Measurements from ENCODE around the gene PRR18.
"Not testable (repeated sequence)": the region's sequence is repeated elsewhere in the genome, so short reads cannot be mapped to it uniquely, and the experiment has no call there.

PRR18 gene

GRCh38 chr6:166308033-166308768 is at the start of gene PRR18:
TSS of gene PRR18 (minus strand) at chr6:166308392. CDS start at chr6:166308142, 250 bp downstream.
- no peak for DNase-seq

- DNase-seq = no peak
Observed at GRCh38 chr6:166355552-166355951, 47.4 kb upstream of the PRR18 start.

GRCh38 chr6:166354965-166355364 is 46.8 kb upstream of the PRR18 start:
- no peak for DNase-seq

- DNase-seq = no peak
Observed at GRCh38 chr6:166354143-166354542, 46.0 kb upstream of the PRR18 start.

GRCh38 chr6:166353507-166353906 is 45.3 kb upstream of the PRR18 start:
- no peak for DNase-seq

GRCh38 chr6:166352923-166353322 is 44.7 kb upstream of the PRR18 start:
- no peak for DNase-seq

GRCh38 chr6:166351715-166352285 is 43.6 kb upstream of the PRR18 start:
- no peak for DNase-seq

- no peak for DNase-seq
Observed at GRCh38 chr6:166348305-166348949, 40.2 kb upstream of the PRR18 start.

GRCh38 chr6:166346965-166347364 is 38.8 kb upstream of the PRR18 start:
- DNase-seq = no peak

- no peak for DNase-seq
Observed at GRCh38 chr6:166346449-166346848, 38.3 kb upstream of the PRR18 start.

- not testable (repeated sequence) for DNase-seq
Observed at GRCh38 chr6:166345672-166346071, 37.5 kb upstream of the PRR18 start.

GRCh38 chr6:166344921-166345320 is 36.7 kb upstream of the PRR18 start:
- not testable (repeated sequence) for DNase-seq

- DNase-seq = no peak
Observed at GRCh38 chr6:166344240-166344639, 36.0 kb upstream of the PRR18 start.

- DNase-seq = no peak
Observed at GRCh38 chr6:166343150-166343487, 34.9 kb upstream of the PRR18 start.

GRCh38 chr6:166342349-166343149 is 34.4 kb upstream of the PRR18 start, which contains the start of gene SFT2D1:
TSS of gene SFT2D1 (minus strand) at chr6:166342545. CDS start at chr6:166342481, 64 bp downstream.
- DNase-seq = peak; percentile 75

GRCh38 chr6:166341977-166342348 is 33.8 kb upstream of the PRR18 start:
- peak; percentile 5 for DNase-seq

GRCh38 chr6:166341464-166341863 is 33.3 kb upstream of the PRR18 start:
- DNase-seq = peak; percentile 15

GRCh38 chr6:166338854-166339253 is 30.7 kb upstream of the PRR18 start:
- no peak for DNase-seq

GRCh38 chr6:166336847-166337246 is 28.7 kb upstream of the PRR18 start:
- DNase-seq = no peak

GRCh38 chr6:166335378-166336302 is 27.4 kb upstream of the PRR18 start:
- DNase-seq = no peak

GRCh38 chr6:166334878-166335277 is 26.7 kb upstream of the PRR18 start:
- no peak for DNase-seq

Data from CD4-positive, alpha-beta T cell treated with Interleukin-6 for 4 hours (primary cell).